Hematopoietic multipotent progenitor cell treated with erythropoietin and hydrocortisone succinate and interleukin-3 and kit ligand, for 15 days (in vitro differentiated cells): Measurements from ENCODE around the gene FSCN2.

Experiments
- DNase-seq: peaks from one replicate; pipeline ENCODE4 v3.0.0-alpha.2; 2015; ENCODE audit warnings: low spot score

Gene FSCN2

GRCh38 chr17:81558115-81558468 lies 29.9 kb downstream of the FSCN2 start:
- no peak for DNase-seq

GRCh38 chr17:81558941-81559806 lies 31.0 kb downstream of the FSCN2 start:
- DNase-seq: no peak

- peak; percentile 17 for DNase-seq
These were observed 33.3 kb downstream of the FSCN2 start for GRCh38 chr17:81561494-81561885.

- no peak for DNase-seq
These were observed 35.8 kb downstream of the FSCN2 start for GRCh38 chr17:81563861-81564586.

- no peak for DNase-seq
These were observed 36.6 kb downstream of the FSCN2 start for GRCh38 chr17:81564778-81565177.

- DNase-seq: no peak
These were observed 37.1 kb downstream of the FSCN2 start for GRCh38 chr17:81565231-81565630.

GRCh38 chr17:81566461-81567126 lies 38.4 kb downstream of the FSCN2 start:
- DNase-seq: no peak

GRCh38 chr17:81567191-81567590 lies 39.0 kb downstream of the FSCN2 start:
- no peak for DNase-seq

- DNase-seq: no peak
These were observed 40.2 kb downstream of the FSCN2 start for GRCh38 chr17:81568416-81568815.

- DNase-seq: no peak
These were observed 41.9 kb downstream of the FSCN2 start for GRCh38 chr17:81569986-81570514.

- DNase-seq: no peak
These were observed 42.8 kb downstream of the FSCN2 start for GRCh38 chr17:81570964-81571363.

GRCh38 chr17:81572563-81573168 lies 44.5 kb downstream of the FSCN2 start:
- no peak for DNase-seq

- no peak for DNase-seq
These were observed 45.8 kb downstream of the FSCN2 start for GRCh38 chr17:81573794-81574642.

GRCh38 chr17:81574643-81574956 lies 46.4 kb downstream of the FSCN2 start:
- no peak for DNase-seq

- no peak for DNase-seq
These were observed 47.7 kb downstream of the FSCN2 start for GRCh38 chr17:81575836-81576235.

GRCh38 chr17:81576621-81577277 lies 48.6 kb downstream of the FSCN2 start:
- DNase-seq: no peak

- no peak for DNase-seq
These were observed 49.3 kb downstream of the FSCN2 start for GRCh38 chr17:81577278-81578000.

- no peak for DNase-seq
These were observed 49.9 kb downstream of the FSCN2 start for GRCh38 chr17:81578038-81578441.

- no peak for DNase-seq
These were observed 50.5 kb downstream of the FSCN2 start for GRCh38 chr17:81578561-81579225.

GRCh38 chr17:81579298-81579697 lies 51.1 kb downstream of the FSCN2 start:
- DNase-seq: no peak
